Mesodermal cell (in vitro differentiated cells): ENCODE measurements around the gene WIPI1.
"Not testable (repeated sequence)": the region's sequence is repeated elsewhere in the genome, so short reads cannot be mapped to it uniquely, and the experiment has no call there.

Experiments used
- H3K27ac ChIP-seq: 2 replicates; pipeline ENCODE4 v1.7.0; 2013; ENCODE audit warnings: mild to moderate bottlenecking, low read depth, low read length, moderate library complexity; ENCODE audit not compliant: severe bottlenecking
- H3K36me3 ChIP-seq: 2 replicates; pipeline ENCODE4 v1.7.1; 2013; ENCODE audit warnings: mild to moderate bottlenecking, low read length, moderate library complexity; ENCODE audit not compliant: control insufficient read depth, insufficient read depth
- H3K4me1 ChIP-seq: one replicate; pipeline ENCODE4 v1.7.1; 2013; ENCODE audit warnings: mild to moderate bottlenecking, low read length; ENCODE audit not compliant: insufficient read depth, control insufficient read depth, poor library complexity, severe bottlenecking
- H3K4me3 ChIP-seq: 2 replicates; pipeline ENCODE4 v1.7.0; 2013; ENCODE audit warnings: low read length, control low read depth, mild to moderate bottlenecking; ENCODE audit not compliant: insufficient read depth, poor library complexity, severe bottlenecking; ENCODE audit errors: extremely low read depth
- H3K9me3 ChIP-seq: 2 replicates; pipeline ENCODE4 v1.7.1; 2013; ENCODE audit warnings: mild to moderate bottlenecking, low read length, moderate library complexity; ENCODE audit not compliant: control insufficient read depth
- WGBS, 2 experiments: methylation state at CpG; one replicate each; pipeline ENCODE4 v1.1.5; 2013; ENCODE audit warnings: missing lambda C conversion rate in 2 of 2; ENCODE audit not compliant: insufficient coverage in 2 of 2; 5-methylcytosine and 5-hydroxymethylcytosine counted together

Gene WIPI1

DNA sequence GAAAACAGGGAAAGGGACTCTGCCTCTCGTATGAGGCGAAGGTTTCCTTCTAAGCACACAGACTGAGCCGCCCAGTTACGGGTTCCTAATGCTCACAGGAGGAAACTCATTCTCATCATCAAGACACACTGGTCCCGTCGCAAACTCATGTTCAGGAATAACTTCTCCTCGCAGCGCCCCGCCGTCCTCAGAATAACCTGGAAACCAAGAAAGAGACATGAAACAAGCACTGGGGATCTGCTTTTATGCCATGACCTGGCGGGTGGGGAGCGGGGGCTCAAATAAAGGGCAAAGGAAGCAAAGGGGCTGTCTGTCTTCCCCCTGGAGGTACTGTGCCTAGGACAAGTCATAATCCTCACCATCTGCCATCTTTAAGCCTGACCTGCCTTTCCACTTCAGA is 31.3 kb downstream of the WIPI1 start:
- Histone ChIP-seq H3K36me3 (peaks cover 71% of the 10 kb centered on the region), H3K4me3 (no peak overlapping the region), H3K4me1 (no peaks in the 10 kb centered on the region), H3K27ac (no peak overlapping the region), H3K9me3 (no peaks in the 10 kb centered on the region)
- WGBS, 2 experiments = 96 to 98% methylated on average over 10 to 12 of the region's 12 CpGs

DNA sequence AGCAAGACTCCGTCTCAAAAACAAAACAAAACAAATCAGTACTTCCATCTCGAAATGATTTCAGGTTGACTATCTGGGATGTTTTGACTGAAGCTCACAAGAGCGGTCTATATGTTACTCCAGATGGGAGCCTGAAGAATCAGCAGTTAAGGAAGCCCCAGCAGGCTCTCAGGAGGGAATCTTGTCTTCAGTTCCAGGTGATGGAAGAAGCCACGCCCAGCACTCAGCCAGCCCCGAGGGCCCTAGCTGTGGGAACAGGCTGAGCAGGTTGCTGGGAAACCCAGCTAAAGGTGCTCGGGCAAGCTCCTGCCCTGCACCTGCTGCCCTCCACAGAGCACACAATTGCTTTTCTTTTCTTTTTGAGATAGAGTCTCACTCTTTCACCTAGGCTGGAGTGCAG is 32.4 kb downstream of the WIPI1 start:
- WGBS, 2 experiments = 86 to 88% methylated on average over 5 of the region's 6 CpGs
- Histone ChIP-seq H3K4me1 (no peaks in the 10 kb centered on the region), H3K36me3 (peaks cover 71% of the 10 kb centered on the region), H3K9me3 (peaks cover 2% of the 10 kb centered on the region), H3K4me3 (no peak overlapping the region), H3K27ac (no peak overlapping the region)

- no peaks in the 10 kb centered on the region for H3K4me1 ChIP-seq
- 90 to 94% methylated on average over 11 to 12 of the region's 12 CpGs for WGBS, 2 experiments
- peaks cover 74% of the 10 kb centered on the region for H3K36me3 ChIP-seq
- peaks cover 6% of the 10 kb centered on the region for H3K9me3 ChIP-seq
- H3K4me3 ChIP-seq = no peak overlapping the region
- no peak overlapping the region for H3K27ac ChIP-seq
These were observed 33.1 kb downstream of the WIPI1 start for GRCh38 chr17:68424203-68424602.

DNA sequence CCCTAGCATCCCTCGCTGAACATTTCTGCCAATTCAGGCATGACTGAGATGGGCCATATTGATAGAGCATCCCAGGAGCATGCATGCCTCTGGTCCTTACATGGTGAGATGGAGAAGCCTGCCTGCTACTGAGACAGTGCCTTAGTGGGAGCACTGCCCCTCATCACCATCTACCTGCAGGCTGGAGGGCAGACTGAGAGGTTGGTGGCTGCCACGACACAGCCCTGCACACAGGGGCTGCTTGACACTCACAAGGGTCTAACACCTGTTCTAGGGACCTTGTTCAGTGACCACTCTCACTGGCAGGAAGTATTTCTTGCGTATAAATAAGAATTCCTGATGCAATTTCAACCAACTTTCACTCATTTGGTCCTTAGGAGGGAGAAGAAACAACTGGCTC is 34.0 kb downstream of the WIPI1 start:
- H3K9me3 ChIP-seq = peaks cover 6% of the 10 kb centered on the region
- H3K4me3 ChIP-seq = no peak overlapping the region
- WGBS, 2 experiments = 89 to 100% methylated on average over 2 to 3 of the region's 3 CpGs
- no peaks in the 10 kb centered on the region for H3K4me1 ChIP-seq
- H3K27ac ChIP-seq = no peak overlapping the region
- H3K36me3 ChIP-seq = peaks cover 66% of the 10 kb centered on the region

DNA sequence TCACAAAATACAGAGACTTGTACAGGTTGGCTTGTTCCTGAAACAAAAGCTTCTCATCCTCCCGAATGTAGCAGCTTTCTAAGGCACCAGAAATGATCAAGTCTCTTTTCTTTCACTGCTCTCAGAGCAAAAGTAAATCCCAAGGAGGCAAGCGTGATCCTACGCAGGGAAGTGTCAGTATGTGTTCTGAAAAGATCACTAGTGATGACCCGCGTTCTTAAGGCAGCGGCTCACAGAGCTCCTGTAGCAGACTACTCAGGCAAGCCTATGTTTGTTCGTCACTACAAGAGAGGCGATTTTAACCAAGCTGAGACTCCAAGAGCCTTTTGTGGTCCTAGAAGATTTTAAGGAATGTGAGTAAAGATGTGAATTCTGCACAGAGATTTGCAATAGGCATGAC is 34.5 kb downstream of the WIPI1 start:
- Histone ChIP-seq H3K36me3 (peaks cover 63% of the 10 kb centered on the region), H3K27ac (no peak overlapping the region), H3K4me1 (no peaks in the 10 kb centered on the region), H3K4me3 (no peak overlapping the region), H3K9me3 (peaks cover 6% of the 10 kb centered on the region)
- 91 to 97% methylated on average over 8 of the region's 8 CpGs for WGBS, 2 experiments

- WGBS, 2 experiments = 100% methylated on average over 1 to 5 of the region's 9 CpGs
- H3K9me3 ChIP-seq = peaks cover 6% of the 10 kb centered on the region
- peaks cover 51% of the 10 kb centered on the region for H3K36me3 ChIP-seq
- H3K27ac ChIP-seq = no peak overlapping the region
- no peaks in the 10 kb centered on the region for H3K4me1 ChIP-seq
- no peak overlapping the region for H3K4me3 ChIP-seq
These were observed 35.8 kb downstream of the WIPI1 start for GRCh38 chr17:68421486-68421885.

DNA sequence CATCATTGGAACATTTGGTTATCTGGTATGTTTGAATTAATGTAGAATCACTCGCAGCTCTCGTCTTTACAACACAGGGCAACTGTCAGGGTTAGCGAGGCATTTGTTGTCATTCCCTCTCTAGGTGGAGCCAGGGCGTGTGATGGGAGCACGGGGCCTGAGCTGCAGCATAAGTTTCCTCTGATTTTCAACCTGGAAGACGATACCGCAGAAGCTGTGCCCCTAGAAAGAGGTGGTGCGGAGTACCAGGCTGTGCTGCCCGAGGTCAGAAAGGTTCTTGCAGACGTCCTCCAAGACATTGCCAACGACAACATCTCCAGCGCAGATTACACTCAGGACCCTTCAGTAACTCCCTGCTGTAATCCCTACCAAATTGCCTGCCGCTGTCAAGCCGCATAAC is 37.2 kb downstream of the WIPI1 start:
- no peaks in the 10 kb centered on the region for H3K4me1 ChIP-seq
- peaks cover 39% of the 10 kb centered on the region for H3K36me3 ChIP-seq
- H3K27ac ChIP-seq = no peak overlapping the region
- WGBS, 2 experiments = 94 to 95% methylated on average over 14 of the region's 14 CpGs
- peaks cover 13% of the 10 kb centered on the region for H3K9me3 ChIP-seq
- no peak overlapping the region for H3K4me3 ChIP-seq

GRCh38 chr17:68418876-68419275 is 38.4 kb downstream of the WIPI1 start:
- peaks cover 13% of the 10 kb centered on the region for H3K9me3 ChIP-seq
- H3K4me1 ChIP-seq = no peaks in the 10 kb centered on the region
- H3K27ac ChIP-seq = no peak overlapping the region
- H3K4me3 ChIP-seq = no peak overlapping the region
- peaks cover 39% of the 10 kb centered on the region for H3K36me3 ChIP-seq
- WGBS, 2 experiments = 89 to 90% methylated on average over 2 to 3 of the region's 4 CpGs

- Histone ChIP-seq H3K36me3 (peaks cover 27% of the 10 kb centered on the region), H3K4me1 (no peaks in the 10 kb centered on the region), H3K4me3 (no peak overlapping the region), H3K9me3 (peaks cover 13% of the 10 kb centered on the region), H3K27ac (no peak overlapping the region)
- 100% methylated on average over 3 of the region's 3 CpGs; no CpG with 5 or more reads in 1 of the 2 experiments for WGBS, 2 experiments
These were observed 40.0 kb downstream of the WIPI1 start for GRCh38 chr17:68417317-68417716.

- H3K4me3 ChIP-seq, H3K27ac ChIP-seq, H3K4me1 ChIP-seq, H3K36me3 ChIP-seq: not testable (repeated sequence)
- H3K9me3 ChIP-seq = peaks cover 12% of the 10 kb centered on the region
These were observed 42.4 kb downstream of the WIPI1 start for GRCh38 chr17:68414901-68415300.

DNA sequence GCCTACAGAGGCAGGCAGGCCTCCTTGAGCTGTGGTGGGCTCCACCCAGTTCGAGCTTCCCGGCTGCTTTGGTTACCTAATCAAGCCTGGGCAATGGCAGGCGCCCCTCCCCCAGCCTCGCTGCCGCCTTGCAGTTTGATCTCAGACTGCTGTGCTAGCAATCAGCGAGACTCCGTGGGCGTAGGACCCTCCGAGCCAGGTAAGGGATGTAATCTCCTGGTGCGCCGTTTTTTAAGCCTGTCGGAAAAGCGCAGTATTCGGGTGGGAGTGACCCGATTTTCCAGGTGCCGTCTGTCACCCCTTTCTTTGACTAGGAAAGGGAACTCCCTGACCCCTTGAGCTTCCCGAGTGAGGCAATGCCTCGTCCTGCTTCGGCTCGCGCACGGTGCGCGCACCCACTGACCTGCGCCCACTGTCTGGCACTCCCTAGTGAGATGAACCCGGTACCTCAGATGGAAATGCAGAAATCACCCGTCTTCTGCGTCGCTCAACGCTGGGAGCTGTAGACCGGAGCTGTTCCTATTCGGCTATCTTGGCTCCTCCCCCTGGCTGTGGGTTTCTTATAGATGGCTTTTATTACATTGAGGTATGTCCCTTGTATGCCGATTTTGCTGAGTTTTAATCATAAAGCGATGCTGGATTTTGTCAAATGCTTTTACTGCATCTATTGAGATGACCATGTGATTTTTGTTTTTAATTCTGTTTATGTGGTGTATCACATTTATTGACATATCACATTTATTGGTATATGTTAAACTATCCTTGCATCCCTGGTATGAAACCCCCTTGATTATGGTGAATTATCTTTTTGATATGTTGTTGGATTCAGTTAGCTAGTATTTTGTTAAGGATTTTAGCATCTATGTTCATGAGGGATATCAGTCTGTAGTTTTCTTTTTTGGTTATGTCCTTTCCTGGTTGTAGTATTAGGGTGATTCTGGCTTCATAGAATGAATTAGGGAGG is 43.4 kb downstream of the WIPI1 start:
- H3K36me3 ChIP-seq, H3K4me3 ChIP-seq, H3K4me1 ChIP-seq, H3K9me3 ChIP-seq, H3K27ac ChIP-seq: not testable (repeated sequence)
- 0% methylated on average over 3 of the region's 34 CpGs; no CpG with 5 or more reads in 1 of the 2 experiments for WGBS, 2 experiments
